ENCODE results near the gene IQCF6. TPM values are rescaled to one million over a fixed set of nuclear protein-coding genes. Genes with fewer than 3 reads are reported as not detected.

Gene IQCF6
- polyA plus RNA-seq (2012; ENCODE audit: insufficient read length, low read depth), result not detected

DNA sequence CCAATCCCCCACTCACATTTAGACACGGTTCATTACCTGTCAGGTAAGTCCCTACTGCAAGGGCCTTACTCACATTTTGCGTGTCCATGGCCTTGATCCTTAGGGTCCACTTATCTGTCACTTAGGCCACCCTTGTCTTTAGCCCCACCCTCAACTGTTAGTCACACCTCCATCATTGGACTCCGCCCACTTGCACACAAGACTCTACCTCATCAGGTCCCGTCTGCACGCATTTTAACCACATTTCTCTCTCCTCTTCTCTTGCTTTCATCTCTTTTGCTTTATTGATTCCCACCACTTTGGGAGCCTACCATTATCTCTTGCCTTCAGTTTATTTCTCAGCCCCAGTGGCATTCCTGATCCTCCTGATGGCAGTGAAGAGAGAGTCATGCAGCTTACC is at the start of gene IQCF6:
Gene IQCF6, minus strand, starts transcription at position 101 of the 400 bp plus-strand sequence. Its CDS starts 13 bp downstream, at position 88.
- TF ChIP-seq TAF1 (IDR thresholded peaks at IDR 0.05; ENCODE audit: borderline replicate concordance, insufficient read depth, low read length) (no peak), FOXP2 (optimal IDR thresholded peaks at IDR 0.05; ENCODE audit: borderline replicate concordance, extremely low read depth, extremely low read length, insufficient read depth) (no peak)

DNA sequence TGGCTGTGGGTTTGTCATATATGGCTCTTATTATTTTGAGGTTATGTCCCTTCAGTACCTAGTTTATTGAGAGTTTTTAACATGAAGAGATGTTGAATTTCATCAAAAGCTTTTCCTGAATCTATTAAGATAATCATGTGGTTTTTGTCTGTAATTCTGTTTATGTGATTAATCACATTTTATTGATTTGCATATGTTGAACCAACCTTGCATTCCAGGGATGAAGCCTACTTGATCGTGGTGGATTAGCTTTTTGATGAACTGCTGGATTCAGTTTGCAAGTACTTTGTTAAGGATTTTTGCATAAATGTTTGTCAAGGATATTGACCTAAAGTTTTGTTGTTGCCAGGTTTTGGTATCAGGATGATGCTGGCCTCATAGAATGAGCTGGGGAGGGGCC is 49.3 kb upstream of the IQCF6 start:
- no peak for TF ChIP-seq TAF1 (IDR thresholded peaks at IDR 0.05; ENCODE audit: borderline replicate concordance, insufficient read depth, low read length)
- no peak for TF ChIP-seq FOXP2 (optimal IDR thresholded peaks at IDR 0.05; ENCODE audit: borderline replicate concordance, extremely low read depth, extremely low read length, insufficient read depth)
- TF ChIP-seq, protein P1, sequence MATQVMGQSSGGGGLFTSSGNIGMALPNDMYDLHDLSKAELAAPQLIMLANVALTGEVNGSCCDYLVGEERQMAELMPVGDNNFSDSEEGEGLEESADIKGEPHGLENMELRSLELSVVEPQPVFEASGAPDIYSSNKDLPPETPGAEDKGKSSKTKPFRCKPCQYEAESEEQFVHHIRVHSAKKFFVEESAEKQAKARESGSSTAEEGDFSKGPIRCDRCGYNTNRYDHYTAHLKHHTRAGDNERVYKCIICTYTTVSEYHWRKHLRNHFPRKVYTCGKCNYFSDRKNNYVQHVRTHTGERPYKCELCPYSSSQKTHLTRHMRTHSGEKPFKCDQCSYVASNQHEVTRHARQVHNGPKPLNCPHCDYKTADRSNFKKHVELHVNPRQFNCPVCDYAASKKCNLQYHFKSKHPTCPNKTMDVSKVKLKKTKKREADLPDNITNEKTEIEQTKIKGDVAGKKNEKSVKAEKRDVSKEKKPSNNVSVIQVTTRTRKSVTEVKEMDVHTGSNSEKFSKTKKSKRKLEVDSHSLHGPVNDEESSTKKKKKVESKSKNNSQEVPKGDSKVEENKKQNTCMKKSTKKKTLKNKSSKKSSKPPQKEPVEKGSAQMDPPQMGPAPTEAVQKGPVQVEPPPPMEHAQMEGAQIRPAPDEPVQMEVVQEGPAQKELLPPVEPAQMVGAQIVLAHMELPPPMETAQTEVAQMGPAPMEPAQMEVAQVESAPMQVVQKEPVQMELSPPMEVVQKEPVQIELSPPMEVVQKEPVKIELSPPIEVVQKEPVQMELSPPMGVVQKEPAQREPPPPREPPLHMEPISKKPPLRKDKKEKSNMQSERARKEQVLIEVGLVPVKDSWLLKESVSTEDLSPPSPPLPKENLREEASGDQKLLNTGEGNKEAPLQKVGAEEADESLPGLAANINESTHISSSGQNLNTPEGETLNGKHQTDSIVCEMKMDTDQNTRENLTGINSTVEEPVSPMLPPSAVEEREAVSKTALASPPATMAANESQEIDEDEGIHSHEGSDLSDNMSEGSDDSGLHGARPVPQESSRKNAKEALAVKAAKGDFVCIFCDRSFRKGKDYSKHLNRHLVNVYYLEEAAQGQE (IDR thresholded peaks at IDR 0.05; ENCODE audit: insufficient read depth in 1 of 2, low read depth in 2 of 2, low read length in 2 of 2), result no peak
- TF ChIP-seq SIN3A (IDR thresholded peaks at IDR 0.05; ENCODE audit: borderline replicate concordance, insufficient read depth, low read length), result no peak

DNA sequence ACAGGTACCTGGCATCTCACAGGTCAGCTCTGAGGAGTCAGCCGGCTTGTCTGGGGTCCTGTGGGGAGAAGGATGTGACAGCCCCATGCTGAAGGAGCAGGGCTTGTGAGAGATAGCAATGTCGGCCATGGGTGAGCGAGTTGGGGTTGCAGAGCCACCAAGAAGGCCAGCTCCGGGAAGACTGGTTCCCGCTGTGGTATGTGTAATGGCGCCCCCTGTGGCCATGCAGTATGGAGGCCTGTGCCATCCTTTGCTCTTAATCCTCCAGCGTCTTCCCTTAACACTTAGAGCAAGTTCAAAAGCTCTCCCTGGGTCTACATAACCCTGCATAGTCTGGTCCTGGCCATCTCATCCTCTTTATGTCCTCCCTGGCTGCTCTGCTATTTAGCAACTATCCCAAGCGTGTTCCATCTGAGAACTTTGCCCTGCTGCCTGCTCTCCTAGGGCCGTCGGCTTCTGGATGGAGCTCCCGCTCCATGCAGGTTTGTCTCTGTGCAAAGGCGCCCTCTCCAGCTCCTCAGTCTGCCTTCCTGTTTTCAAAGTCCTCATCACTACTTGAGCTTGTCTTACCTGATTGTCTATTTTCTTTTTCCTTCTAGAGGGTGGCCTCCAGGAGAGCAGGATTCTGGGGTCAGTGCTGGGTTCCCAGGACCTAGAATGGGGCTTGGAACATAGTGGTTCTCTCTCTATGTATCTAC is 40.8 kb upstream of the IQCF6 start:
- TF ChIP-seq POLR2AphosphoS5 (IDR thresholded peaks at IDR 0.05; ENCODE audit: low read depth, low read length) (no peak), TAF1 (IDR thresholded peaks at IDR 0.05; ENCODE audit: borderline replicate concordance, insufficient read depth, low read length) (no peak), FOXP2 (optimal IDR thresholded peaks at IDR 0.05; ENCODE audit: borderline replicate concordance, extremely low read depth, extremely low read length, insufficient read depth) (no peak), SIN3A (IDR thresholded peaks at IDR 0.05; ENCODE audit: borderline replicate concordance, insufficient read depth, low read length) (no peak)
- TF ChIP-seq, protein P1 (IDR thresholded peaks at IDR 0.05; ENCODE audit: insufficient read depth in 1 of 2, low read depth in 2 of 2, low read length in 2 of 2), result no peak

DNA sequence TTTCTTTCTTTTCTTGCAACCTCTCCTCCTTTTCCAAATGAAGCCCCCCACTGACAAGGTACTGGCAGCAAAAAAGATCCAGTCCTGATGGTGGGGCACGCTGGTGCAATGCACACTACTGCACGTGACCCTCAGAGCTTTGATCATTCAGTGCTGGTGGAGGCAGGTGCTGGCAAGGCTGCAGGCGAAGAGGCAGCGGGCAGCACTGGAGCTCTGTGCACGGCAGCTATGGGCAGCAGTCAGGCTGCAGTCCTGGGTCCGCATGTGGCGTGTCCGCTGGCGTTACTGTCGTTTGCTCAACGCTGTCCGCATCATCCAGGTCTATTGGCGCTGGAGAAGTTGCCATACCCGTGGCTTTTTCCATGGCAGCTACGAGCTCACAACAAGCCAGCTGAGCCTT is 40.1 kb upstream of the IQCF6 start:
- TF ChIP-seq, protein P1 (IDR thresholded peaks at IDR 0.05; ENCODE audit: insufficient read depth in 1 of 2, low read depth in 2 of 2, low read length in 2 of 2), result no peak
- TF ChIP-seq FOXP2 (optimal IDR thresholded peaks at IDR 0.05; ENCODE audit: borderline replicate concordance, extremely low read depth, extremely low read length, insufficient read depth) (no peak), SIN3A (IDR thresholded peaks at IDR 0.05; ENCODE audit: borderline replicate concordance, insufficient read depth, low read length) (no peak), TAF1 (IDR thresholded peaks at IDR 0.05; ENCODE audit: borderline replicate concordance, insufficient read depth, low read length) (no peak), POLR2AphosphoS5 (IDR thresholded peaks at IDR 0.05; ENCODE audit: low read depth, low read length) (no peak)

DNA sequence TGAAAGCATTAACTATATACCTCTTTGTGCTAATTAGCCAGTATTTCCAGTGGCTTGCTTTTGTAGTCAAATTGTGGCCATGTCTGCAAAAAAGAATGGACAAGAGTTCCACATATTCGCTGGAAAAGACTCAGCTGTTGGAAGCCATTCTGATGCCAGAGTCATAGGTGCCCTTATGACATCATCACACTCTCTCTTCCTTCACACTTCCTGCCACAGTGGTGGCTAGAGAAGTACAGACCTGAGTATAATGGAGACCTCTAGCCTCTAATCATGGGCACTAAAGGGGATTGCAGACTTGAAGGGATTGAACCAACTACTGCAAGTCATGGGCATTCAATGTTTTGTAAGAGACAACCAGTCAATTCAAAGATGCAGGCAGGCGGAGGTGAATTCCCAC is 38.3 kb upstream of the IQCF6 start:
- TF ChIP-seq POLR2AphosphoS5 (IDR thresholded peaks at IDR 0.05; ENCODE audit: low read depth, low read length) (no peak), TAF1 (IDR thresholded peaks at IDR 0.05; ENCODE audit: borderline replicate concordance, insufficient read depth, low read length) (no peak), FOXP2 (optimal IDR thresholded peaks at IDR 0.05; ENCODE audit: borderline replicate concordance, extremely low read depth, extremely low read length, insufficient read depth) (no peak), SIN3A (IDR thresholded peaks at IDR 0.05; ENCODE audit: borderline replicate concordance, insufficient read depth, low read length) (no peak)
- TF ChIP-seq, protein P1 (IDR thresholded peaks at IDR 0.05; ENCODE audit: insufficient read depth in 1 of 2, low read depth in 2 of 2, low read length in 2 of 2), result no peak
